Adrenal gland (tissue), 12 donors: ENCODE results near the gene ZCCHC14. TPM values are rescaled to one million over a fixed set of nuclear protein-coding genes. Genes with fewer than 3 reads are reported as not detected.
"Not testable (repeated sequence)": the region's sequence is repeated elsewhere in the genome, so short reads cannot be mapped to it uniquely, and the experiment has no call there.

Experiments used
- DNase-seq, 7 donors: peaks; one replicate each; pipeline ENCODE4 v3.0.0-alpha.2; 2019 to 2020
- H3K27ac ChIP-seq, 5 donors: fragments of 200-600 bp; sonication (generic) in 4 of 5; 1 replicate in 3 of 5; 2 replicates in 2 of 5; pipeline versions ENCODE4 v1.5.1 to v1.8.0; 2016 to 2020; ENCODE audit warnings: mild to moderate bottlenecking in 1 of 5
- H3K27me3 ChIP-seq: fragments of 200-600 bp; 2 replicates; pipeline ENCODE4 v1.8.0; 2021
- H3K36me3 ChIP-seq, 2 donors: fragments of 200-600 bp; replicated peaks in 1 of 2; 1 replicate in 1 of 2; 2 replicates in 1 of 2; pipeline versions ENCODE4 v1.5.1 to v1.8.0; 2018 to 2022
- H3K4me1 ChIP-seq, 2 donors: fragments of 200-600 bp; replicated peaks in 1 of 2; 1 replicate in 1 of 2; 2 replicates in 1 of 2; pipeline versions ENCODE4 v1.5.1 to v1.8.0; 2018 to 2021
- H3K4me3 ChIP-seq, 4 donors: fragments of 200-600 bp; sonication (generic) in 3 of 4; one replicate each; pipeline ENCODE4 v1.5.1; 2016 to 2018
- H3K9me3 ChIP-seq, 3 donors: fragments of 200-600 bp; sonication (generic) in 1 of 3; replicated peaks in 1 of 3; 1 replicate in 2 of 3; 2 replicates in 1 of 3; pipeline versions ENCODE4 v1.5.1 to v1.8.0; 2016 to 2021
- CTCF ChIP-seq, 6 experiments: fragments of 450-650 bp in 4 of 6; fragments of 200-600 bp in 2 of 6; sonication (generic) in 1 of 6; IDR thresholded peaks; 1 replicate in 5 of 6; 2 replicates in 1 of 6; pipeline versions ENCODE4 v1.5.1 to v1.8.0; 2016 to 2021; ENCODE audit warnings: antibody characterized with exemption in 6 of 6, mild to moderate bottlenecking in 2 of 6, moderate library complexity in 1 of 6
- POLR2A ChIP-seq, 2 donors: fragments of 450-650 bp; IDR thresholded peaks; one replicate each; pipeline ENCODE4 v1.6.1; 2017; ENCODE audit warnings: antibody characterized with exemption in 2 of 2, mild to moderate bottlenecking in 2 of 2, moderate library complexity in 1 of 2
- WGBS, 4 donors: extraction: QIAGEN DNeasy Blood & Tissue Kit in 2 of 4; methylation state at CpG; one replicate each; pipeline versions ENCODE4 v1.1.5 to v1.1.7; 2013 to 2017; 5-methylcytosine and 5-hydroxymethylcytosine counted together
- intact Hi-C, 2 donors: fragments of 100-400 bp; cut with DNase I; formaldehyde crosslinking; loops; one replicate each; pipeline versions ENCODE4 v1.14.1 to v1.15.0; 2022 to 2023
- polyA plus RNA-seq, 3 donors: library from polyadenylated mRNA; stranded (reverse); fragments of 200-250 nt in 2 of 3; fragments of 350-450 nt in 1 of 3; fragmentation: Illumina TruSeq in 1 of 3; extraction: RNeasy Lipid Tissue Mini Kit (QIAGEN cat#74804) in 1 of 3; gene quantifications; one replicate each; pipeline ENCODE4 v1.2.3, GENCODE V29; 2013 to 2014
- total RNA-seq, 9 donors: library from RNA; depleted of rRNA in 4 of 9; stranded (reverse); fragments of >200 nt in 4 of 9; fragments of 120-200 nt in 1 of 9; fragmentation: NEBNext Ultra II Directional in 1 of 9; extraction: Animal tissue kit (Norgen Biotek cat#: 25700) in 1 of 9; gene quantifications; one replicate each; pipeline versions ENCODE4 v1.1.0 to v1.2.4, GENCODE V29; 2013 to 2023
- donor health status: healthy with polysubstance abuse.
- donor health status: Bipolar disorder and iron deficiency.
- donor health status: DM: yes; HTN: yes; CAD: no.
- donor health status: DM: no; HTN: no; CAD: no.
- donor health status: DM: no; HTN: no; CAD: no.
- donor health status: DM: yes; HTN: yes; CAD: no.

The ZCCHC14 gene
- total and polyA plus RNA-seq, 12 donors = 10.6 to 49.8 (median 28.7) TPM

GRCh38 chr16:87484487-87485331 lies 8.1 kb downstream of the ZCCHC14 start:
- Histone ChIP-seq H3K4me3 (no peak overlapping the region), H3K9me3 (no peaks in the 10 kb centered on the region), H3K4me1 (peaks cover 37 to 64% of the 10 kb centered on the region in 2 donors), H3K27ac (peak overlapping the region; percentile 46 to 84 (median 69)), H3K27me3 (no peaks in the 10 kb centered on the region), H3K36me3 (no peaks in the 10 kb centered on the region)
- peak in 4 of 7 donors; percentile 44 to 66 (median 63) for DNase-seq
- WGBS, 4 donors = 48 to 60% (median 58%) methylated on average over 20 to 22 of the region's 22 CpGs
- intact Hi-C loops = no loop called here
- TF ChIP-seq CTCF (IDR thresholded peaks at IDR 0.05) (no peak), POLR2A (IDR thresholded peaks at IDR 0.05) (no peak)

- Histone ChIP-seq H3K27ac (peak overlapping the region in 1 of 5 donors; percentile 84), H3K4me3 (no peak overlapping the region), H3K4me1 (peaks cover 28 to 55% of the 10 kb centered on the region in 2 donors), H3K36me3 (no peaks in the 10 kb centered on the region), H3K9me3 (no peaks in the 10 kb centered on the region), H3K27me3 (no peaks in the 10 kb centered on the region)
- intact Hi-C loops = no loop called here
- WGBS, 4 donors = 84 to 94% (median 89%) methylated on average over 5 of the region's 5 CpGs
- TF ChIP-seq CTCF (IDR thresholded peaks at IDR 0.05) = no peak
- no peak for TF ChIP-seq POLR2A (IDR thresholded peaks at IDR 0.05)
- DNase-seq = no peak
Measured at GRCh38 chr16:87483481-87483880, 9.3 kb downstream of the ZCCHC14 start.

GRCh38 chr16:87482670-87483069 lies 10.2 kb downstream of the ZCCHC14 start:
- H3K4me1 ChIP-seq = peaks cover 26 to 46% of the 10 kb centered on the region in 2 donors
- WGBS, 4 donors = 91 to 95% (median 92%) methylated on average over 6 of the region's 6 CpGs
- DNase-seq, H3K36me3 ChIP-seq, H3K27ac ChIP-seq, intact Hi-C loops, H3K4me3 ChIP-seq, H3K27me3 ChIP-seq, H3K9me3 ChIP-seq: not testable (repeated sequence)

- 87 to 91% (median 89%) methylated on average over 9 of the region's 9 CpGs for WGBS, 4 donors
Measured at GRCh38 chr16:87482266-87482665, 10.6 kb downstream of the ZCCHC14 start.

GRCh38 chr16:87481711-87482110 lies 11.1 kb downstream of the ZCCHC14 start:
- H3K9me3 ChIP-seq, H3K4me3 ChIP-seq, H3K27me3 ChIP-seq, H3K36me3 ChIP-seq, intact Hi-C loops, DNase-seq, H3K27ac ChIP-seq: not testable (repeated sequence)
- peaks cover 20 to 44% of the 10 kb centered on the region in 2 donors for H3K4me1 ChIP-seq
- WGBS, 4 donors = 85 to 100% (median 100%) methylated on average over 4 to 5 of the region's 5 CpGs

More at GRCh38 chr16:87482266-87482665, 10.6 kb downstream of the ZCCHC14 start:
- intact Hi-C loops = no loop called here
- Histone ChIP-seq H3K27ac (no peak overlapping the region), H3K9me3 (no peaks in the 10 kb centered on the region), H3K4me3 (no peak overlapping the region), H3K36me3 (no peaks in the 10 kb centered on the region), H3K4me1 (peaks cover 22 to 46% of the 10 kb centered on the region in 2 donors), H3K27me3 (no peaks in the 10 kb centered on the region)
- no peak for DNase-seq
- TF ChIP-seq POLR2A (IDR thresholded peaks at IDR 0.05) = no peak
- no peak for TF ChIP-seq CTCF (IDR thresholded peaks at IDR 0.05)
